ENCODE data around the gene PKNOX1.
"Not testable (repeated sequence)": the region's sequence is repeated elsewhere in the genome, so short reads cannot be mapped to it uniquely, and the experiment has no call there.

The PKNOX1 gene, protein sequence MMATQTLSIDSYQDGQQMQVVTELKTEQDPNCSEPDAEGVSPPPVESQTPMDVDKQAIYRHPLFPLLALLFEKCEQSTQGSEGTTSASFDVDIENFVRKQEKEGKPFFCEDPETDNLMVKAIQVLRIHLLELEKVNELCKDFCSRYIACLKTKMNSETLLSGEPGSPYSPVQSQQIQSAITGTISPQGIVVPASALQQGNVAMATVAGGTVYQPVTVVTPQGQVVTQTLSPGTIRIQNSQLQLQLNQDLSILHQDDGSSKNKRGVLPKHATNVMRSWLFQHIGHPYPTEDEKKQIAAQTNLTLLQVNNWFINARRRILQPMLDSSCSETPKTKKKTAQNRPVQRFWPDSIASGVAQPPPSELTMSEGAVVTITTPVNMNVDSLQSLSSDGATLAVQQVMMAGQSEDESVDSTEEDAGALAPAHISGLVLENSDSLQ

DNA sequence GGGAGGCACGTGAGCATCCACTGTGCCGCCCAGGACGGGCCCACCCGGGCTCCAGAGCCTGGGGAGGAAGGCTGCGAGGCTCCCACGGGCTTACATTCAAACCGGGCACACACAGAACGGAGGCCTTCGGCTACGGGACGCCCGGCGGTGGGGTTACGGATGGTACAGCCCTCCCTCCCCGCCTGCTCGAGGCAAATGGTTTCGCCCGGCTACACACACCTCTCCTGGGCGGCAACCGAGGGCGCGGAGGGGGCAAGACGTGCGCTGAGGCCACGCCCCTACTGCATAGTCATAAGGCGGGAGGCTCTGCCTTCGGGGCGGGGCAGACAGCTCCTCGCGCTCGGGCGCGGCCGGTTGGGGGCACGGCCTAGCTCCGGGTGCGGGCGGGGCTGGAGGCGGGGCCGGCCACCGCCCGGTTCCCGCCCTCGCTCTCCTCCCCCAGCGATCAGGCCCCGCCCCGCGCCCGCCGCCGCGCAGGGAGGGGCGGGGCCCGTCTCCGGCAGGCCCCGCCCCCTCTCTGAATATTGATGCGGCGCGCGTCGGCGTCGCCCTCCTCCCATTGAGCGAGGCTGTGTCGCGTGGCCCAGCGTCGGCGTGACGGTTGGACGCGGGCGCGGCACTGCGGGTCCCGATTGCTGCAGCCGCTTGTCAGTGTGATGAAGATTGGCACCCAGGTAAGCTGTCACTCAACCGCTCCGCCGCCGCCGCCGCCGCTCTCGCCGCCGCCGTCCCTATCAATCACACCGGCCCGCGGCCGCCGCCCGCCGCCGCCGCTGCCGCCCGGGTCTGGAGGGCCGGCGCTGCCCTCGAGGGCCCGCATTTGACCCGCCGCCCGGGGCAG lies at the start of gene PKNOX1:
PKNOX1 (plus strand) TSS at position 572 of the 841 bp plus-strand sequence. CDS start 29,820 bp downstream, outside the sequence.
- peak; percentile 96 for DNase-seq

DNA sequence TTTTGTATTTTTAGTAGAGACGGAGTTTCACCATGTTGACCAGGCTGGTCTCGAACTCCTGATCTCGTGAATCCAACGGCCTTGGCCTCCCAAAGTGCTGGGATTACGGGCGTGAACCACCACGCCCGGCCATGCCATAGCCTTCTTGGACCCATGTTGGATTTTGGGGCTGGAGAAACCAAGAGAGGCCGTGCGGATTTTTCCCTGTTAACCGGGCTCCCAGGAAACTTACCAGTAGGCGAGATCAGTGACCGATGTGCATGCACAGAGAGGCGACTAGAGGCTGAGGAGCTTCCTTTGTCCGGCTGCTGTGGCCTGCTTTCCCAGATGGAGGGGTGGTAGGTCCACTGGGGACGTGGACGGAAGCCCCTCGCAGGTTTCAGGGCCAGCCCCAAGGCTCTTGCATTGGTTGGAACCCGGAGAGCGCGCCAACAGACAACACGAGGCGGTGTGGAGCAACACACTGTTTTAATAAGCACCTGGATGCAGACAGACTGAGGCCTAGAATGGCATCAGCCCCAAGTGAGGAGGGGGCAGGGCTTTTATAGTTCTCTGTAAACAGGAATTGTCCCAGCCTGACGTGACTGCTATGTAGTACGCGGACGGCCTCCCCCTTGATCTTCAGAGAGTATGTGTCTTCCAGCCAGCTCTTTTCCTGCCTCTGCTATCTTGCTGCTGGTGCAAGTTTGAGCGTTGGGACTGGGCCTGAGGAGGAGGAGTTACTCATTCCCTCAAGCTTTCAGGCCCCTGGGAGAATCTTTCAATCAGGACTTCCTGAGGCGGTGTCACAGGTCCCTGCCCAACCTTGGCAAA lies 49.0 kb upstream of the PKNOX1 start, which contains the start of gene ERVH48-1:
ERVH48-1 (minus strand) TSS at position 517 of the 813 bp plus-strand sequence. CDS start 6,624 bp downstream, outside the sequence.
- no peak for DNase-seq

- DNase-seq: not testable (repeated sequence)
Measured at GRCh38 chr21:42927474-42928200, 46.7 kb upstream of the PKNOX1 start.

DNA sequence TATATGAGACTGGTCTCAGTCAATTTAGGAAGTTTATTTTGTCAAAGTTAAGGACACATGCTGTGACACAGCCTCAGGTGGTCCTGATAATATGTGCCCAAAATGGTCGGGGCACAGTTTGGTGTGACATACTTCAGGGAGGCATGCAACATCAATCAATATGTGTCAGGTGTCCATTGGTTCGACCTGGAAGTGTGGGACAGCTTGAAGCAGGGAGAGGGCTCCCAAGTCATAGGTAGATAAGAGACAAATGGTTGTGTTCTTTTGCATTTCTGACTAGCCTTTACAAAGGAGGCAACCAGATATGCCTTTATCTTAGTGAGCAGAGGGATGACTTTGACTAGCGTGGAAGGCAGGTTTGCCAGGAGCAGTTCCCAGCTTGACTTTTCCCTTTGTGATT lies 44.4 kb upstream of the PKNOX1 start:
- DNase-seq: no peak

DNA sequence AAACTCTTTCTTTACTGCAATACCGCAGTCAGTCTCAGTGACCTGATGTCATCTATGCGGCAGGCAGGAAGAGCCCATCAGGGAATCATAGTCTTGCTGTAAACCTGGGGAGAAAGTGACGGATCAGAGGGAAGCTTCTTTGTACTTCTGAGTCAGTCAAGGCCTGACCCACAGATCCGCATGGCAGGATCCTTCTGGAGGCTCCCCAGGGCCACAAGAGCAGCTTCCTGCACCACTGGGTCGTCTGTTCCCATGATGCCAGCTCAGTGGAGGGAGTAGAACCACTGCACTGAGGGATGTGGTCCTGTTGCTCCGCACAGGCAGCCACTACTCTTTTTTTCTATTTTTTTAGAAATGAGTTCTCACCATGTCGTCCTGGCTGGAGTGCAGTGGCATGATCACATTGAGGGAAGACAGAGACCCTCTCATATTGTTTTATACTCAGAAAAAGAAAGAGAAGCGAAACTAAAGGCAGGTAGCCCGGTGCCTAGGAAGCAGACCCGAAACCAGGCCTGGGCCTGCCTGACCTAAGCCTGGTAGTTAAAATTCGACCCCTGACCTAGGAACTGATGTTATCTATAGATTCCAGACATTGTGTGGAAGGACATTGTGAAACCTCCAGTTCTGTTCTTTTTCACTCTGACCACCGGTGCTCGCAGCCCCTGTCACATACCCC lies 42.7 kb upstream of the PKNOX1 start:
- no peak for DNase-seq

GRCh38 chr21:42932378-42933136 lies 41.8 kb upstream of the PKNOX1 start:
- not testable (repeated sequence) for DNase-seq

DNA sequence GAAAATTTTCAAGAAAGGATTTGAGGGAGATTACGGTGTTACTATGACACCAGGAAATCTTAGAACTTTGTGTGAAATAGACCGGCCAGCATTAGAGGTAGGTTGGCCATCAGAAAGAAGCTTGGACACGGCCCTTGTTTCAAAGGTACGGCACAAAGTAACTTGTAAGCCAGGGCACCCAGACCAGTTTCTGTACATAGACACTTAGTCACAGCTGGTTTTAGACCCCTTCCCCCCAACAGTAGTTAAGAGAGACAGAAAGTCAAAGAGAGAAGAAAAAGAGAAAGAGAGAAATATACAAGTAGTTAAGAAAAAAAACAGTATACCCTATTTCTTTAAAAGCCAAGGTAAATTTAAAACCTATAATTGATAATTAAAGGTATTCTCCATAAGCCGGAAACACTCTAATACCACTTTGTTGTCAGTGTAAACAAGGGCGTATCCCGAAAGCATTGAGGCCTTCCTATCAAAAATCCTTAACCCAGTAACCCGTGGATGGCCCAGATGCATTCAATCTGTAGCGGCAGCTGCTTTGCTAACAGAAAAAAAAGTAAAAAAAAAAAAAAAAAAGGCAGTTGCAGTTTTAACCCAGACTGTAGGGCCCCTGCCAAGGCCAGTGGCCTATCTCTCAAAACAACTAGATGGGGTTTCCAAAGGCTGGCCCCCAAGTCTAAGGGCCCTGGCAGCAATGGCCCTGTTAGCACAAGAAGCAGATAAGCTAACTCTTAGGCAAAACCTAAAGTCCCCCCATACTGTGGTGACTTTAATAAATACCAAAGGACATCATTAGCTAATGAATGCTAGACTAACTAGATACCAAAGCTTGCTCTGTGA lies 41.0 kb upstream of the PKNOX1 start:
- not testable (repeated sequence) for DNase-seq

- not testable (repeated sequence) for DNase-seq
Measured at GRCh38 chr21:42933973-42934372, 40.4 kb upstream of the PKNOX1 start.

DNA sequence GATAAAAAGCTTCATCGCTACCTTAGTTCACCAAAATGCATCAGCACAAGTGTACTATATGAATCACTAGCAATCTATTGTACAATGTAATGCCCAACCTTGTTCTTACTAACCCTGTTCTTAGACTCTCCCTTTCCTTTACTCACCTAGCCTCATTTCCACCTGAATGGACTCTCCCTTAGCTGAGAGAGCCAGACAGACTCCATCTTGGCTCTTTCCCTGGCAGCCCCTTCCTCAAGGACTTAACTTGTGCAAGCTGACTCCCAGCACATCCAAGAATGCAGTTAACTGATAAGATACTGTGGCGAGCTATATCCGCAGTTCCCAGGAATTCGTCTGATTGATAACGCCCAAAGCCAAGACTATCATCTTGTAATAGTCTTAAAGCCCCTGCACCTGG lies 38.0 kb upstream of the PKNOX1 start:
- DNase-seq: not testable (repeated sequence)

DNA sequence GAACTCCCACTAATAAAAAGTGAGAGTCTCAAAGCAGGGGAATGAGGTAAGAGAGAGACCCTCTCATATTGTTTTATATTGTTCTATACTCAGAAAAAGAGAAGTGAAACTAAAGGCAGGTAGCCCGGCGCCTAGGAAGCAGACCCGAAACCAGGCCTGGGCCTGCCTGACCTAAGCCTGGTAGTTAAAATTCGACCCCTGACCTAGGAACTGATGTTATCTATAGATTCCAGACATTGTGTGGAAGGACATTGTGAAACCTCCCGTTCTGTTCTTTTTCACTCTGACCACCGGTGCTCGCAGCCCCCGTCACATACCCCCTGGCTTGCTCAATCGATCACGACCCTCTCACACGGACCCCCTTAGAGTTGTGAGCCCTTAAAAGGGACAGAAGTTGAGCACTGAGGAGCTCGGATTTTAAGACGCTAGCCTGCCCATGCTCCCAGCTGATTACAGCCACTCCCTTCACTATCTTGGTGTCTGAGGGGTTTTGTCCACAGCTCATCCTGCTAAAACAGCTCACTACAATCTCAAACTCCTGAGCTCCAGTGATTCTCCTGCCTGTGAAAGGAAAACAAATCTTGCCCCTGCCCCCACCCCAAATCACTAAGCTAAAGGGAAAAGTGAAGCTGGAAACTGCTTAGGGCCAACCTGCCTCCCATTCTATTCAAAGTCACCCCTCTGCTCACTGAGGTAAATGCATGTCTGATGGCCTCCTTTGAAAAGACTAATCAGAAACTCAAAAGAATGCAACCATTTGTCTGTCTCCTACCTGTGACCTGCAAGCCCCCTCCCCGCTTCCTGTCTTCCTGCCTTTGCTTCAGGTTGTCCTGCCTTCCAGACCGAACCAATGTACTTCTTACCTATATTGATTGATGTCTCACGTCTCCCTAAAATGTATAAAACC lies 37.1 kb upstream of the PKNOX1 start:
- DNase-seq: not testable (repeated sequence)

GRCh38 chr21:42937960-42938605 lies 36.3 kb upstream of the PKNOX1 start:
- no peak for DNase-seq

DNA sequence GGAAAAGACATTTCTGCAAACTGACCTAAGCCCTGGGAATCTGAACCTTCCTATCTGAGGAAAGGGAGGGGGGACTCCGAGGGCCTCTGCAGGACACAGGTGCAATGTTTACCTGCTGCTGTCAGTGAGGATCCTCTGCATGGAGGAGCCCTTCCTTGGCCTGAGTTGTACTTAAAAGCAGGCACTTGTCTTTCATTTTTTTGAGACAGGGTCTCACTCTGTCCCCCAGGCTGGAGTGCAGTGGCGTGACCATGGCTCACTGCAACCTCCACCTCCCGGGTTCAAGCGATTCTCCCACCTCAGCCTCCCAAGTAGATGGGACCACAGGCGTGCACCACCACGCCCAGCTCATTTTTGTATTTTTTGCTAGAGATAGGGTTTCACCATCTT lies 35.8 kb upstream of the PKNOX1 start:
- not testable (repeated sequence) for DNase-seq

DNA sequence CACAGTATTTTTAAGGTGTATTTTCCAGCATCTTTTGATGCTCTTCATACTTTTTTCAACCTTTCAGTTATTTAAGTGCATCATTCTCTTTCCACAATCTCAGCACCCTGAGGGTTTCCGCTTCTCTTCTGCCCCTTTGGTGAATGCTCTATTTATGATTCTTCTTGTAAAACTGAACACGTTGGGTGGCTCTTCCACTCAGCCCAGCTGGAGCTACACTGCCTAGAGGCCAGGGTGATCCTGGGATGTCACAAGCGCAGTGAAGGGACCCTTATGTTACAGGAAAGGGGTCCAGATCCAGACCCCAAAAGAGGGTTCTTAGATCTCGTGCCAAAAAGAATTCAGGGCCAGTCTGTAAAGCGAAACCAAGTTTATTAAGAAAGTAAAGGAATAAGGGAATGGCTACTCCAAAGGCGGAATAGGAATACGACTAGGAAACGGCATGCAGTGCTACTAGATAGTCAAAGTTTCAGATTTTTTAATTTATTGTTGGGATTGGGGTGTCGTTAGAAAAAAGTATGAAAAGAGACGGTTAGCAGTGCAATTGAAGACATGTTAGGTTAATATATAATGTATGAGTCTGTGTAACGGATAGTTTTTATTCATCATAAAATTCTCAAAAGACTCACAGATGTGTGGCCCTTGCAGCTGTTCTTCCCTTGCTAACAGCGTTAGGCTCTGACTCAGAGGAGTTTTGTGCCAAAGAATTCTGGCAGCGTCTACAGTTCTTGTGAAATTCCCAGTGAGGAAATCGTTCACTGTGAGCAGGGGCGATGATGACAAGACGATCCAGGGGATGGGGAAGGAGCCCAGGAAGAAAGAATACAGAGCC lies 34.6 kb upstream of the PKNOX1 start:
- DNase-seq: no peak

DNA sequence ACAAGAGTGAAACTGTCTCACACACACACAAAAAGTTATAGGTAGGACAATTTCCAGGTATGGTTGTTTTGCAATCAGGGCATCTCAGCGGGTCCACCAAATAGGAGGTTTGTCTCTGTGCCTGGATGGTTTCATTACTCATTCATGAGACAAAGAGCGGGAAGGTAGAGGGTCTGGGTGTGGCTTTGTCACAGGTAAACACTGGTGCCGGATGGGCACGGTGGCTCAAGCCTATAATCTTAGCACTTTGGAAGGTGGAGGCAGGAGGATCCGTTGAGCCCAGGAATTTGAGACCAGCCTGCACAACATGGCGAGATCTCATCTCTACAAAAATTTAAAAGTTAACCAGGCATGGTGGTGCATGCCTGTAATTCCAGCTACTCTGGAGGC lies 32.7 kb upstream of the PKNOX1 start:
- no peak for DNase-seq

DNA sequence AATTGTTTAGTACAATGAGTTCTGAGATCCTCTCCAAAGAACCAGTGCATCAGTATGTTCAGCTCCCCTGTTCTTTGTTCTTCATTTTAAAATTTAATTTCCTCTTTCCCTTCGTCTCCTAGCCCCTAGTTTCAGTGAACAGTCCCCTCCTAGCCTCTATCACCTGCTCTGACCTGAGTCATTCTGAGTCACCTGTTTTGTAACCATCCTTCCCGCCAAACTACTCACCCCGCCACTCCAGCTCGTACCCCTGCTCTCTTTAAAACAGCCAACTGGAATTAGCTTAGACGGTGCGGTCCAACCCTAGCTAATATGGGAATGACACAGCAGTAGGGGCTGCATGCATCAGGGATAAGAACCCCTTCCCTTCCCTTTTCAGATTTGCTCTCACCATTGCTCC lies 32.1 kb upstream of the PKNOX1 start:
- DNase-seq: no peak

GRCh38 chr21:42949094-42949755 lies 25.1 kb upstream of the PKNOX1 start:
- not testable (repeated sequence) for DNase-seq

GRCh38 chr21:42951193-42951592 lies 23.2 kb upstream of the PKNOX1 start:
- DNase-seq: not testable (repeated sequence)

All from NCI-H524 treated with DMSO at 0.1 percent for 48 hours (cell line).